Posterior cingulate gyrus (tissue), 11 donors: ENCODE data around the gene TRIM75.
"Not testable (repeated sequence)": the region's sequence is repeated elsewhere in the genome, so short reads cannot be mapped to it uniquely, and the experiment has no call there.

ENCODE experiments used
- DNase-seq, 10 donors: peaks; one replicate each; pipeline versions ENCODE4 v3.0.0 to v3.0.0-alpha.2; 2020 to 2021; ENCODE audit warnings: mixed read lengths in 3 of 10
- intact Hi-C: fragments of 100-400 bp; cut with DNase I; formaldehyde crosslinking; loops from one replicate; pipeline ENCODE4 v1.15.1; 2023

The TRIM75 gene

GRCh38 chr4:165073346-165073745 lies 19.7 kb downstream of the TRIM75 start:
- DNase-seq, result peak in 1 of 10 donors; percentile 3
- intact Hi-C loops, result not testable (repeated sequence)

GRCh38 chr4:165077034-165077578 lies 23.4 kb downstream of the TRIM75 start:
- intact Hi-C loops, result no loop called here
- no peak for DNase-seq

GRCh38 chr4:165079476-165079875 lies 25.8 kb downstream of the TRIM75 start:
- DNase-seq, result peak in 2 of 10 donors; percentile 14 to 74
- intact Hi-C loops, result no loop called here

GRCh38 chr4:165084787-165085186 lies 31.1 kb downstream of the TRIM75 start:
- DNase-seq, result peak in 2 of 10 donors; percentile 2 to 61
- intact Hi-C loops, result not testable (repeated sequence)

- no peak for DNase-seq
- intact Hi-C loops, result no loop called here
These were observed 32.3 kb downstream of the TRIM75 start for GRCh38 chr4:165085946-165086345.

- intact Hi-C loops, result no loop called here
- no peak for DNase-seq
These were observed 34.7 kb downstream of the TRIM75 start for GRCh38 chr4:165088366-165088765.

- peak in 2 of 10 donors; percentile 57 to 74 for DNase-seq
- intact Hi-C loops, result not testable (repeated sequence)
These were observed 38.5 kb downstream of the TRIM75 start for GRCh38 chr4:165092187-165092586.

- DNase-seq, result peak in 1 of 10 donors; percentile 61
- intact Hi-C loops, result loop anchor here (5.0 kb wide), 1 partner anchor 328 kb away; no protein-coding TSS in a partner anchor
These were observed 41.2 kb downstream of the TRIM75 start for GRCh38 chr4:165094873-165095272.

GRCh38 chr4:165095291-165095690 lies 41.6 kb downstream of the TRIM75 start:
- no peak for DNase-seq
- intact Hi-C loops, result loop anchor here (5.0 kb wide), 1 partner anchor 328 kb away; no protein-coding TSS in a partner anchor

GRCh38 chr4:165096776-165097175 lies 43.1 kb downstream of the TRIM75 start:
- intact Hi-C loops, result loop anchor here (5.0 kb wide), 1 partner anchor 329 kb away; no protein-coding TSS in a partner anchor
- DNase-seq, result no peak

- no peak for DNase-seq
- intact Hi-C loops, result no loop called here
These were observed 48.0 kb downstream of the TRIM75 start for GRCh38 chr4:165101641-165102040.

GRCh38 chr4:165106518-165106917 lies 52.9 kb downstream of the TRIM75 start:
- DNase-seq, result no peak
- intact Hi-C loops, result no loop called here
